Retina (tissue), 1 donor: ENCODE measurements around the gene LIPT2.

Source experiments
- DNase-seq: peaks from one replicate; pipeline ENCODE4 v3.0.0-alpha.2; 2016

Gene LIPT2

DNA sequence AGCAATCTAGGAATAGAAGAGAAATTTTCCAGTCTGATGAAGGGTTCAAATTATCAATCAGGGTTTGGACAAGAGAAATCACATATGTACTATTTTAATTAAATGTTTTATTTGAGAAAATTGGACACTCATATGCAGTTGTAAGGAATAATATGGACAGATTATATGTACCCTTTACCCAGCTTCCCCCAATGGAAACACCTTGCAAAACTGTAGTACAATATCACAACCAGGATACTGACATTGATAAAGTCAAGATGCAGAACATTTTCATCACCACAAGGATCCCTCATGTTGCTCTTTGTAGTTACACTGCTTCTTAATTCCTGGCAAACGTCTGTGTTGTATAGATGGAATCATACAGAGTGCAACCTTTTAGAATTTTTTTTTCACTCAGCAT is 1.4 kb upstream of the LIPT2 start:
- no peak for DNase-seq

DNA sequence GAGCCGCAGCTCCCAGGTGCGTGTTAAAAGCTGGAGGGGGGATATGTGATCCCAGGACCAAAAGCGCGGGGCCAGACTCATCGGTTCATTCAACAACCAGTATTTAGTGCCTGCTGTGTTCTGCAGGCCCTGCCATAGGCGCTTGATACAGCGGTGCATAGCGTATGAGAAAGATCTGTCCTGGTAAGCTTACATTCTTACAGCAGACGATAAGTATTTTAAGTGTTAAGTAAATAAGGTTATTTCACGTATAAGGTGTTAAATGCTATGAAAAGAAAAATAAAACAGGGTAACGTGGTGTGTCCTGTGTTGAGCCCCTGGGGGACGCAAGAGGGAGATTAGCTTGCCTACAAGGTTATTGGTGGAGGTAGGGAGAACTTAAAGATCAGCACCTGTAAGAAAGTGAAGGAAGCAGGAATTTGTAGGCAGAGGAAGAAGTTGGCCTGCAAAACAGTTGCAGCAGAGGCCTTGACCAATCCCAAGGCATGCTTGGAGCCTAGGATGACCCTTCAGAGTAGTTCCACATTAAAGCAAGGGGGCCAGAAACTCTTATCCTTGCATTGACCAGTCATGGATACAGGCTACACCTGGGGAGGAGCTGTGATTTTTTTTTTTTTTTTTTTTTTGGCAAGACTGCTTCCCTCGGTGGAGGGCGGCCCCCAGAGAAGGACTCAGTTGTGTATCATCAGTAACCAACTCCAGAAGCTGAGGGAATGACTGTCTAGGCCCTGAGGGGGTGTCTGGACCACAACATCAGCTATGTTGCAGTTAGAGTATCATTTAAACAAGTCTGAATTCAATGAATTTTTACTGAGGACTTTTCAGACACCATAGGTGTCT is 487 bp upstream of the LIPT2 start:
- no peak for DNase-seq

DNA sequence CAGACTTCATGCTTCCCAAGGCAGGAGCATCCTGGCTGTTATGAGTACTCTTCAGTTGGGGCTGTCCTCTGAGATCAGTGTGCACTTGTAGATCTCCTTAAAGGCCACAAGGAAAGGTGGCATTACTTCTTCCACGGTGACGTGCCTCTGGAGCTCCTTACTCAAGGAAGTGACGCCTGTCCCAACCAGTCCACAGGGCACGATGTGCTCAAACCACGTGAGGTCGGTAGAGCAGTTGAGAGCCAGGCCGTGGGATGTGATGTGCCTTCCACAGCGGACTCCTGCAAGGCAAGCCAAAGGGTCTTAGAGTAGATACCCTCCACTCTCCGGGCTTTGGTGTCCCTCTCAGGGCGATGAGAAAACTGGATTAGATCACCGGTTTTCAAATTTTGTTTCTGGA is 1.4 kb downstream of the LIPT2 start:
- peak; percentile 7 for DNase-seq

DNA sequence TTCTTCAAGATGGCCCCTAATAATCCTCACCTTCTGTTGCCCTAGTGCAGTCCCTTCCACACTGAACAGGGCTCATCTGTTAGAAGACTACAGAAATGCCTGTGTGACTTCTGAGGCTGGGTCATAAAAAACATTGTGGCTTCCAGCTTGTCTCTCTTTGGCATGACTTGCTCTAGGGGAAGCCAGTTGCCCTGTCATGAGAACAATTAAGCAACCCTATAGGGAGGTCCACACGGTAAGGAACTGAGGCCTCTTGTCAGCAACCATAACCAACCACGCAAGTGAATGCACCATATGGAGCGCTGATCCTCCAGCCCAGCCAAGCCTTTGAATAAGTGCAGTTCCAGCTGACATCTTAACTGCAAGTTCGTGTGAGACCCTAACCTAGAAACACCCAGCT is 2.6 kb downstream of the LIPT2 start:
- DNase-seq = no peak

DNA sequence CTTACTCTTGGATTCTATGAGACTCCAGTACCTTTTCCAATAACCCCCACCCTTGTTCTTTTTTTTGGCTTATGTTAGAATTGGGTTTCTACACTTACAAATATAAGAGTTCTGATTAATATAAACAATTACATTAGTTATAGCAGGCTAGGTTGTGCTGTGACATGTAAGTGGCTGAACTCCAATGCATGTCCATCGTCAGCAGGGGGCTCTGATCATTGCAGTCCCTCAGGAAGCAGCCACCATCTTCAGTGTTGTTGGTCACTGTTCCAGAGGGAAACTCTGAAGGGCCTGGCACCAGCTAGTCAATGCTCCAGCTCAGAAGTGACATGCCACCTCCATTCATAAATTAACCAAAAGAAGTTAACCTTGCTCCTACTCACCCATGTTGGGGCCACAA is 5.6 kb downstream of the LIPT2 start:
- DNase-seq = no peak

DNA sequence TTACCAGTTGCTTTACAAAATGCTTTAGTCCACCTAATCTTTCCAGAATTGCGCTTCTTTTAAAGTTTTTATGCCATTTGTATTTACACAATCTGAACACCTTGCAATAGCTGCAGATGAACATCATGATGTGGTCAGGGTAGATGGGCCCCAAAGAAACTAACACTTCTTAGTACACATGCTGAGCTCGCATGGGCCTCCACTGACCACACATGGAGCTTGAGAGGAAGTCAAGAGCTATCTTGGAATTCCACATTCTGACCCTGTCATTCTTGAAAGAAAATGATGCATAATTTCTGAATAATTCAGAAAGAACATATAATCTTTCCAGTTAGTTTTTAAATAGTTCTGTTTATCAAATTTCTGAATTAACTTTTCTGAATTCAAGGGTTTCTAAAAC is 7.7 kb downstream of the LIPT2 start:
- no peak for DNase-seq

DNA sequence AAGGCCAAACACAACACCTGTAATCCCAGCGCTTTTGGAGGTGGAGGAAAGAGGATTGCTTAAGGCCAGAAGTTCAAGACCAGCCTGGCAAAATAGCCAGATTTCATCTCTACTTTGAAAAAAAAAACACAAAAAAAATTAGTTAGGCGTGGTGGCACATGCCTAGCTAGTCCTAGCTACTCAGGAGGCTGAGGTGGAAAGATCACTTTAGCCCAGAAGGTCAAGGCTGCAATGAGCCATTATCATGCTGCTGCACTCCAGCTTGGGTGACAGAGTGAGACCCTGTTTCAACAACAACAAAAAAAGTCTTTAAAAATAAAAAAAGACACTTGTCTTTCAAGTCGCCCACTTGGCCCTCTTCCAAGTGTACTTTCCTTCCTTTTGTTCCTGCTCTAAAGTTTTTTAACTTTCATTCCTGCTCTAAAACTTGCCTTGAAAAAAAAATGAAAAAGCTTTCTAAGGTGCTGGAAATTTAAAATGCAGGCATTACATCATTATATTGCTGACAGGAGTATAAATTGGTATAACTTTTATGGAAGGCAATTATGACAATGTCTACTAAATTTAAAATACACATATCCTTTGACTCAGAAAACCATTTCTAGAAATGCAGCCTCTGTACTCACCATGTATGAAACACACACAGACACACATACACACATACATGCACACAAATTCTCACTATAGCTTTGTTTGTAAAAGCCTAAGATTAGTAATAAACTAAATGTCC is 12.7 kb downstream of the LIPT2 start:
- no peak for DNase-seq

DNA sequence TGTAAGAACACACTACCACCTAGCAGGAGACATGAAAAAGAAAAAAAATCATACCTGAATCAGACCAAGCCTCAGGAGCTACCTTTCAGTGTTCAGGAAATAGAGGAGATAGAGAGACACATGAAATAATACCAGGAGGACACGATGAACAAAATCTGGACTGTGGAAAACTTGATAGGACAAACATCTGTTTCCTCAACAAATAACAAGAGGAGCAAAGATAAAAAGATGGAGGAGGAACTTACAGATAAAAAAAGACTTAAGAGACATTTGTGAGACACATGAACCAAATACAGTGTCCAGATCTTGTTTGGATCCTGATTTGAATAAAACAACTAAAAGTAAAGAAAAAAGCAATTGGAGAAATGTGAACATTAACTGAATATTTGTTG is 13.8 kb downstream of the LIPT2 start:
- no peak for DNase-seq

DNA sequence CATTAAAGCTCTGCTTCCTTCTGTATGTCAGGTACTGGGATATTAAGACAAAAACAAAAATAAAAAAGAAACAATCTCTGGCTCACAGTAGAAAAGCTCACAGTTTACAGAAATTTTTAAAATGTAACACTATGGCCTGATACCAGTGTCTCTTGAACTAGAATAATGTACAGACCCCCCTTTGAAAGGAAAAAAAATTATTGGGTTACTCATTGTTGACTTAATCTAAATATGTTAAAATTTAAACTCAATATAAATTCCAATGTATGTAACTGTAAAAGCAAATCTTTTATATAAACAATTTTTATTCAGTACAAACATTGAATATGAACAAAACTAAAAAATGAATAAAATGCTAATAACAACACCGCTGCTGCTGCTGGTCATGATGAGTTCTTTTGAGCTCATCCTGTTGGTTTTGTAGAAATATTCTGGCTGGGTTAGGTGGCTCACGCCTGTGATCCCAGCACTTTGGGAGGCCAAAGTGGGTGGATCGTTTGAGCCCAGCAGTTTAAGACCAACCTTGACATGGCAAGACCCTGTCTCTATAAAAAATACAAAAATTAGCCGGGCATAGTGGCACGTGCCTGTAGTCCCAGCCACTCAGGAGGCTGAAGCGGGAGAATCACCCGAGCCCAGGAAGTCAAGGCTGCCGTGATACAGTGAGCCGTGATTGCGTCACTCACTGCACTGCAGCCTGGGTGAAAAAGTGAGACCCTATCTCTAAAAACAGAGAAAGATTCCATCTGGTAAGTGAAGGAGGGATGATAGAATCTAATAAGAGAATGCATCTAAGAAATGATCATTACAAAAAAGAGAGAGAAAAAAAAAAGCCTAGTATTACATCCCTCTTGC is 14.4 kb downstream of the LIPT2 start:
- DNase-seq = no peak

DNA sequence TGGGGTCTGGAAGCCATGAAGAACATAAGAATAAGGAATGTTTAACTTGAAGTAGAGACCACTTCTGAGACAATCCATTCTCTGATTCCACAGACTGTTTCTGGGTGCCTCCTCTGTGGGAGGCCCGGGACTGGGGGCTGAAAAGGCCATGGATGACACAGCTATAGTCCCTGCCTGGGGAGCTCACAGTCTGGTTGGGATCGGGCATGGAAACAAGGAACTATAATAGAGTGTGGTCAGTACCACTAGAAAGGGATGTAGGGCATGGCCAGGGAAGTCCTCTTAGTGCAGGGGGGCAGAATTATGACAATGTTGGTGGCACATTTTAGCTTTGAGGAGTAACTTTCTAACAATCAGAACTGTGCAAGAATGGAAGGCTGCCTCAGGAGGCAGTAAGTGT is 17.0 kb downstream of the LIPT2 start:
- no peak for DNase-seq

DNA sequence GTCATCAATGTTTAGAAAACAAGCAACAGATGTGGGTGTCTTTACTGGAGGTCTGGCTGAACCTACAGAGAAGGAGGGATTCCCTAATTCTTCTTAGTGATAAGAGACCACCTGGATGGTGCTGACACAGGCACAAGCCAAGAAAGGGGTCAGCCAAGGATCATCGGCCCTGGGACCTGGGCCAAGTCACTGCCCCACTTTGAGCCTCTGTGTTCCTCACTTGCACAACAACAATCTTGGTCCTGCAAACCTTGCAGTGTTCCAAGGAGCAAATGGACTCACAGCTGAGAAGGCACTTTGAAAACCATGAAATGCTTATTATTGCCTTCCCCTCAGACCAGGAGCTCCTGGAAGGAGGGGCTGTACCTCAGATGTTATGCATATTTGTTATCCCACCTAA is 19.2 kb downstream of the LIPT2 start:
- no peak for DNase-seq

DNA sequence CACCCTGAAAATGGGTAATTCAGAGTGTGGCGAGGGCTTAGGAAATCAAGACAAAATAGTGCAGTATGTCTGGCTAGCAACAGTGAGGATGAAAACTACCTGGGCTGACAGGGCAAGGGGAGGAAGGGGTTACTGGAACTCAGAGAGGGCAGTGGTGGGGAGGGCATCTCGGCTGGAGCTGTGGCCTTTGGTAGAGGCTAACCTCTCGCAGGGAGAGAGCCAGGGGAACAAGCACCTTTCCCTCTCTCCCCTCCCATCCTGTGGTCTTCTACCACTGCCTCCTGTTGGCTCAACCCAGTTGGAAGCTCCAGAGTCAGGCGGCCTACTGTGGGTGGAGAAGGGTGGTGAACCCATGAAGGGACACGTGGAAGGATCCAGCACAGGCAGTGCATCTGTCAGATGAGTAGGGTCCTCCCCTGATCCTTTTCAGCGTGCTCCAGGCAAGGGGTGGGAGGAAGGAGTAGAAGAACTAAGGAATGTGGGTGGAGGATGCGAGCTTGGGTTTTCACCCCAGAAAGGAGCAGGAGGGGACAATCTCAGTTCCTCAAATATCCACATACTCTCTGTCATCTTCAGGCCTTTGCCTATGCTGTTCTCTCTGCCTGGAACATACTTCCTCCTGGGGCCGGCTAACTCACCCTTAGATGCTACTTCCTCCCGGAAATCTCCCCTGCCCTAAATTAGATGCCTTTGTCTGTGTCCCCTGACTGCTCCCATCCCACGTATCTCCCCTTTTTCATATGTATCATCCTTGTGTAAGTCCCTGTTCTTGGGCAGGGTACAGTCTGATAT is 19.9 kb downstream of the LIPT2 start:
- no peak for DNase-seq

DNA sequence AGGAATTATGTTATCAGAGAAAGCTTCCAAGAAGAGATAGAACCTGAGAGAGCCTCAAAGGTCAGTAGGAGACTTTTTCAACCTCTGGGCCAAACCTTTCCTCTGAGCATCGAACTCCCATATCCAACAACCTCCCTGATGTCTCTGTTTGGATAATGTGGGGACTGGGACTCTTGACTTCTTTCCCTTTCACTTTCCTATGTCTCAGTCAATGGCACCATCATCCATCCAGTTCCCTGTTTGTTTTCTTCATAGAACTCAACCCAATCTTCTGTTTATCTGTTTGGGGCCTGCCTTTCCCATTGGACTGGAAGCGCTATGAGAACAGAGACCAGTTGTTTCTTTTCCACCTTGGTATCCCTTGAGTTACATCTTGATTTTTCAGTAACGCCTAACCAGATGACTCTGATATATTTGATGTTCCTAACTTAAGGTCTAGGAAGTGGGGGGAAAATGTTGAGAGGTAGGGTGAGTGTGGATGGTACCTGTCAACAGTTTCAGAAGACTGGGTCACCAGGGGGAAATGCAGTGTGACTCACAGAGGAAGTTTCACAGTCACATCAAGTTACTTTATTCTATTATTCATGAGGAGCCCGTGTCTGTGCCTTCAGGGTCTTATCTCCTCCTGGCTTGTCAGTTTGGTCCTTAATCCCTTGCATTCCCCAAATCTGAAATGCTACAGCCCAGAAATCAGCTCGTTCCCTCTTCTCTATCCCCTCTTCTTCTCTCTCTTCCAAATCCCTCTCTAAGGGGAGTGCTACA is 21.7 kb downstream of the LIPT2 start:
- DNase-seq = no peak

DNA sequence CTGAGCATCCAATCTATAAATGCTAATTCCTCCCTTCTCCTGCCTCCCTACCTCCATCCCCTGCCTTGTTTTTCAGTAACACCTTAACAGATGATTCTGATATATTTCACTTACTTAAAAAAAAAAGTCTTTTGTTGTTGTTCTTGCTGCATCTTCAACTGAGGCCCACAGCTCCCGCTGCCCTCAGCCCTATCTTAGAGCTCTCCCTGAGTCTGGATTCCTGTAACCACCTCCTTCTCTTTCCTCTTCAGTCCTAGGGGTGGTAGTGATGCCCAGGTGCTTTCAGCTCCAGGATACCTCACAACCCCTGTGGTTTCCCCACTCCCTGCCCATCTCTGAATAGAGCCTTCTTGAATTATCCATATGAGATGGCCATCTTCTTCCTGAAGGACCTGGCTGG is 22.5 kb downstream of the LIPT2 start:
- DNase-seq = no peak

DNA sequence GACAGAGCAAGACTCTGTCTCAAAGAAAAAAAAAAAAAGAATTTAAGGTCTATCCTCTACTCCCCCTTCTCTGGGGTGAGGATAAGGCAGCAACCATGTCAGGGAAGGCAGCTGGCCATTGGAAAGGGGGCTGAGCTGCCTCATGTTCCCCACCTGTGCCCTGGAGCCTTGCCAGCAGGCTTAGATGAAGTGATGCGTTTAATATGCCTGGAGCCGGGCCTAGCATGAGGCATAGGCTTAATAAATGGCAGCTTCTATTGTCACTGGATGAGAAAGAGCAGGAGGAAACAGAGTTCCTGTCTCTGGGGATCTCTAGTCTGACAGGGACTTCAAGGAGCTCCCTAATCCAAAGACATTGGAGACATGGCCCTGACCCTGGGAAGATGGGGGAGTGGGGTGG is 23.0 kb downstream of the LIPT2 start:
- no peak for DNase-seq

DNA sequence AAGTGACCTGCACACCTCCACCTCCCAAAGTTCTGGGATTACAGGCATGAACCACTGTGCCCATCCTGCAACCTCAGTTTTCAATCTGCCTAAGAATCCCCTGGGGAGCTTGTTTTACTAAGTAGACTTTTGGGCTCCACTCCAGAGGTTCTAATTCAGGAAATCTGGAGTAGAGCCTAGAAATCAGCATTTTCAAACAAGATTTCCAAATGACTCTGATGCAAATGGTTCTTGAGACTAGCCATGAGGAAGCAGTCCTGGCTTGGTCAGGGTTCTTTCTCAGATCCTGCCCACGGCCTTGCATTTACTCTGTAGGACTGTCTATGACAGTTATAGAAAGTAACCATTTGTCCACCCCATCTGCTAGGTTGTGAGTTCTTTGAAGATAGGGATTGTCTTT is 24.6 kb downstream of the LIPT2 start:
- no peak for DNase-seq

DNA sequence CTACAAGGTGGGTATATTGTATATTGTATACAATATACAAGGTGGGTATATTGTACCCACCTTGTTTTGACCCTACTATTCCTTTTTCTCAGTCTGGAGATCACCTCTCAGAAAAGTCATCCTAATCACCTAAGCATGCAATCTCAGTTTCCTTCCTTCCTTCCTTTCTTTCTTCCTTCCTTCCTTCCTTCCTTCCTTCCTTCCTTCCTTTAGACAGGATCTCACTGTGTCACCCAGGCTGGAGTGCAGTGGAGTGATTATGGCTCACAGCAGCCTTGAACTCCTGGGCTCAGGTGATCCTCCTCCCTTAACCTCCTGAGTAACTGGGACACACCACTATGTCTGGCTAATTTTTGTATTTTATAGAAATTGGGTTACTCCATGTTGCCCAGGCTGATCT is 25.0 kb downstream of the LIPT2 start:
- DNase-seq = no peak

DNA sequence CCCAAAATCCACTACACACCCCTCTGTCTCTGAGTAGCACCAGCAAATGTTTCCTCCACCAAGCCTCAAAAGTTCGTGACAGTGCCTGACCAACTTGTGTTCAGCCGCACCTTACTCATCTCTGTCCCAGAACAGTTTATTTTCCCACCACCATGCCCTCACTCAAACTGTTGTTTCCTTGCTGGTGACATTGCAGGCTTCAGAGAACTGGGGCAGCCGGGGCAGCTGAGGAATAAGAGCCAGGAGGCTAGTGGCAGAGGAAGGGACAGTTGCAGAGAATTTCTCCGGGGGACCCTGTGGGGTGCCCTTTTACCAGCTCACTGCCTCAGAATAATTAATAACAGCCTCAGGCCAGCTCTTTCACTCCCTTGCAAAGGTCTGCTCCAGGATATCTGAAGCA is 25.5 kb downstream of the LIPT2 start:
- DNase-seq = peak; percentile 53

DNA sequence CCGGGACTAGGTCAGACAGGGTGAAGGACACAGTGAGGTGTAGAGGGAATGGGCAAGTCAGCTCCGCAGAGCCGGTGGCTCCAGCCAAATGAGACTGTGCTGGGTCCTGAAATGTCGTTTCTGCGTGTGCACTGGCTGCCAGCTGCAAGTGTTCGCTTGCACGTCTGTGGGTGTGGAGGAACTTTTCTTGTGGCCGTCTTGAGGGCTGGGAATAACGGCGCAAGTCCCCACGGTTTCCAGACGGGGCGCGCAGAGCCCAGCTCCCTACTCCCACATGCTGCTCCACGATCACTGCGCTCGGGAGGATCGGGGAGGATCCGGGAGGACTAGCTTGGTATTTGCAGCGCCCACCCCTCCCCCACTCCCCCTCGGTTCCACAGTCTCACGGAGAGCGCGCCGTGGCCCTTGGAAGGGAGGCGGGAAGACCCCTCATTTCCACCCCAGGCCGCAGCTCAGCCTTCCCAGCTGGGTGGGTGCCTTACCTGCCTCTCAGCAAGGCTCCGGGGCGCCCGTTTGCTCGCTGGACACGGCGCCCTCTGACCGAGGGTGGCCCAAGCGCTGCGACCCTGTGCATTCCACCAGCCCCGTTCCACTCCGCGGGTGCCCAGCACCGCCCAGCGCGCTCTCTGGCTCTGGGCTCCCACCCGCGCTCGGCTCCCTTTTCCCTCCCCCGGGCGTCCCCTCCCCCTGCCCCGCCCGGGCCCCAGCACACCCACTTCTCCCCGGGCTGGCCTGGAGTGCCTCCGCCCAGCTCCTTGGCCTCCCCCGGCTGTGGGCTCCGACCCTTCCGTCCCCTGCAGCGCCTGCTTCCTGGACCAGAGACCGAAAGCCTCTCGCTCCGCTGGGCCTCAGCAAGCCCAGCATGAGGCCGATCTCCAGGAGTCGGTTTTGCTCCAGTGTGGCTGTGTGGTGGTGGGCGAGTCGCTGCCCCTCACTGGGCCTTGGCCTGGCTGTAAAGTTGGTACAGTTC is 26.3 kb downstream of the LIPT2 start, which contains the start of gene KCNE3:
Gene KCNE3 (minus strand): TSS at position 634 of the 970 bp plus-strand sequence. CDS start 9,986 bp downstream, outside the sequence.
- peak; percentile 74 for DNase-seq

DNA sequence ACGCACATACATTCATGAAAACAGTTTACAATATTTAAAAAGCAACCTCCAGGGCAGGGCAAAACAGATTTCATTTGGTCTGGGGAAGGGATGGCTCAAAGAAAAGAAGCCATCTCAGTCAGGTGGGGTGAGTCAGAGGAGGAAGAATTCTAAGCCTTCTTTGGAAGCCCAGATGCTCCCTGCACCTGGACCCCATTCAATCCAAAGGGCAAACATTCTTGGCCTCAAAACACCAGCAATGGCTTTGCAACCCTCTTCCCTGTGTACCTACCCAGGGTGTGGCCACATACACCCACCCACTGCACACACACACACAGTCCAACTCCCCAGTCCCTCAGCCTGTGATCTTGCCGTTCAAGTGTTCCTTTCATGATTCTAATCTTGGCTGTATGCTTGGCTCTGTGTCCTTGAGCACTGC is 28.2 kb downstream of the LIPT2 start:
- no peak for DNase-seq

DNA sequence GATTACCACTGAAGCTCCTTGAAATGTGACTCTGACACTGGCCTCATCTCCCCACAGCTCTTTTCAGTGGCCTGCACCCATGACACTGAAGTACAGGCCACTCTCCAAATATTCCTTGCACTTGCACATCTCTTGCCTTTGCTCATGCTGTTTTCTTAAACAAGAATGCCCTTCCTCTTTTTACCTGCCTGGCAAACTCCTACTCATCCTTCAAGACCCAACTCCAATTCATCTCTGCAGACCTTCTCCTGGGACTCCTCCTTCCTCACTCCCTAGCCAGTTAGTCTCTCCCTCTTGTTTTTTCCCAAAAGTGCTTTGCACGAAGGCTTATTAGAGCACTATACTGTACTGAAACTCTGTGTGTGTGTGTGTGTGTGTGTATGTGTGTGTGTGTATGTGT is 28.8 kb downstream of the LIPT2 start:
- DNase-seq = no peak
